HG02678 (cell line): ENCODE measurements around the gene MACROD1.

ENCODE experiments used
- ATAC-seq: cut with Tn5 transposase; IDR thresholded peaks from one replicate; pipeline ENCODE4 v1.9.1; 2021; ENCODE audit warnings: mild to moderate bottlenecking, moderate library complexity; ENCODE audit not compliant: unreplicated experiment

Gene MACROD1

GRCh38 chr11:64131683-64132190 lies 34.2 kb downstream of the MACROD1 start:
- no peak for ATAC-seq

GRCh38 chr11:64130618-64131017 lies 35.3 kb downstream of the MACROD1 start:
- no peak for ATAC-seq

- ATAC-seq = no peak
These were observed 36.5 kb downstream of the MACROD1 start for GRCh38 chr11:64129403-64129802.

GRCh38 chr11:64128255-64129006 lies 37.5 kb downstream of the MACROD1 start:
- ATAC-seq = no peak

GRCh38 chr11:64127267-64128072 lies 38.4 kb downstream of the MACROD1 start:
- no peak for ATAC-seq

- no peak for ATAC-seq
These were observed 39.1 kb downstream of the MACROD1 start for GRCh38 chr11:64126796-64127195.

GRCh38 chr11:64126371-64126770 lies 39.5 kb downstream of the MACROD1 start:
- no peak for ATAC-seq

- no peak for ATAC-seq
These were observed 40.2 kb downstream of the MACROD1 start for GRCh38 chr11:64125676-64126075.

- ATAC-seq = no peak
These were observed 41.8 kb downstream of the MACROD1 start for GRCh38 chr11:64124147-64124546.

GRCh38 chr11:64123679-64124078 lies 42.2 kb downstream of the MACROD1 start:
- no peak for ATAC-seq

- no peak for ATAC-seq
These were observed 43.2 kb downstream of the MACROD1 start for GRCh38 chr11:64122411-64123410.

- no peak for ATAC-seq
These were observed 44.1 kb downstream of the MACROD1 start for GRCh38 chr11:64121663-64122410.

GRCh38 chr11:64120951-64121569 lies 44.9 kb downstream of the MACROD1 start:
- no peak for ATAC-seq

GRCh38 chr11:64119700-64120099 lies 46.2 kb downstream of the MACROD1 start:
- ATAC-seq = no peak

- no peak for ATAC-seq
These were observed 46.8 kb downstream of the MACROD1 start for GRCh38 chr11:64118876-64119665.

- no peak for ATAC-seq
These were observed 48.0 kb downstream of the MACROD1 start for GRCh38 chr11:64117763-64118459.

GRCh38 chr11:64115531-64116522 lies 50.1 kb downstream of the MACROD1 start:
- ATAC-seq = no peak
